Hematopoietic multipotent progenitor cell treated with erythropoietin and hydrocortisone succinate and interleukin-3 and kit ligand, for 6 days (in vitro differentiated cells): ENCODE results near the gene FNBP1L.

Source experiments
- DNase-seq: peaks from one replicate; pipeline ENCODE4 v3.0.0-alpha.2; 2015

The FNBP1L gene

GRCh38 chr1:93447481-93448291 lies at the start of gene FNBP1L:
TSS of gene FNBP1L (plus strand) at chr1:93448118. CDS start at chr1:93448282, 164 bp downstream.
- DNase-seq, result peak; percentile 81

DNA sequence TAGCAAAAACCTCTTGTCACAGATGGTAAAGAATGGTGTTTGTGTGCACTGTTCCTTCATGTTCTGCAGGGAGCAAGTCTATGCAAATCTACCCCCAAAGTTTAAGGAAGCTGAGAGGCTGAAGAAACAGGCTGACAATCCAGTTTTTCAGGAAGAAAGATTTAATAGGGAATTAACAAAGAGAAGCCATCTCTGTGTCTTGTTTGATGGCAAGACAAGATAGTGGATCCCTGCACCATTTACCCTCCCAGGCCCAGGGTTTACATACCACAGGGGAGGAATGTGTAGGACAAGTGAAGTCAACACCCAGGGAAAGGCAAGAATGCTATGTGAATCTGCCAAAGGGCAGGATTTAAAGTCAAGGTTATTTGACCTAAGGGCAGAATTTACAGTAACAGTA lies 48.1 kb upstream of the FNBP1L start:
- DNase-seq, result no peak

- DNase-seq, result no peak
Measured at GRCh38 chr1:93408203-93408602, 39.7 kb upstream of the FNBP1L start.

GRCh38 chr1:93411000-93411399 lies 36.9 kb upstream of the FNBP1L start:
- DNase-seq, result no peak

GRCh38 chr1:93414749-93415148 lies 33.2 kb upstream of the FNBP1L start:
- peak; percentile 25 for DNase-seq

DNA sequence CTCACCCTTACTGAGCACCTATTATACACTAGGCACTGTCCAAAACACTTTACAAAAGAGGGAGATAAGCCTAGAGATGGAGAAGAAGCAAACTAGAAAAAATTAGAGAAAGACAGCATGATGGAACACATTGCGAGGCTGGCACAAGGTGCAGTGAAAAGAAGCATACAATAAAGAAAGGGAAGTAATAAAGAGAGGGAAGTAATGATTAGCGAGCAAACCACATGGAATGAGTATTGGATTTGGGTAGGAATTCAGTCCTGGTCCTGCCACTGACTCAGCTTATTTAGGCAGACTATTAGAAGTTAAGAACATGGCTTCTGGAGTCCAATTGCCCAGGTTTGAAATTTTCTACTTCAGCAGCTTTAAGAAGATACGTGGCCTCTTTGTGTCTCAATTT lies 32.6 kb upstream of the FNBP1L start:
- DNase-seq, result no peak

- DNase-seq, result no peak
Measured at GRCh38 chr1:93416183-93416582, 31.7 kb upstream of the FNBP1L start.

DNA sequence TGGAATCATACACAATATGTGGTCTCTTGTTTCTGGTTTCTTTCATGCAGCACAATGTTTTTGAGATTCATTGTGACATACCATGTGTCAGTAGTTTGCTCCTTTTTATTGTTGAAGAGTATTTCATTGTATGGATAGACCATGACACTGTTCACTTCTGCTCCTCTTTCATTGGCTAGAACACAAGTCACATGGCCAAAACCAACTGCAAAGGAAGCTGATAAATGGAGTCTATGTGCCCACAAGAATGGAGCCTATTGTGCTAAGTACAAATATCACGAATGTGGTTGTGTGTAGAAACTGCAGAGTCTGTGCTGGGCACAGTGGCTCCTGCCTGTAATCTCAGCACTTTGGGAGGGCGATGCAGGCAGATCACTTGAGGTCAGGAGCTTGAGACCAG lies 28.6 kb upstream of the FNBP1L start:
- DNase-seq, result no peak

DNA sequence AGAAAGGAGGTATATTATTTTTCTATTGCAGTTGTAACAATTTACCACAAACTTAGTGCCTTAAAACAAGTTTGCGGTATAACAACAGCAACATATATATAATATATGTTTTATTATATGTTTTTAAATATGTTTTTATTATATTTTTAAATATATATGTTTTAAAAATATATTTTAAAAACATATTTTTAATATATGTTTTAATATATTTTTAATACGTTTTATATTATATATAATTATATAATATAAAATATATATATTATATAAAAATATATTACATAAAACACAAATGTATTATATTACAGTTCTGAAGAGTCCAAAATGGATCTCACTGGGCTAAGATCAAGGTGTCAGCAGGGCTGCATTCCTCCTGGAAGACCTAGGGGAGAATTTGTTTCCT lies 27.5 kb upstream of the FNBP1L start:
- DNase-seq, result no peak

DNA sequence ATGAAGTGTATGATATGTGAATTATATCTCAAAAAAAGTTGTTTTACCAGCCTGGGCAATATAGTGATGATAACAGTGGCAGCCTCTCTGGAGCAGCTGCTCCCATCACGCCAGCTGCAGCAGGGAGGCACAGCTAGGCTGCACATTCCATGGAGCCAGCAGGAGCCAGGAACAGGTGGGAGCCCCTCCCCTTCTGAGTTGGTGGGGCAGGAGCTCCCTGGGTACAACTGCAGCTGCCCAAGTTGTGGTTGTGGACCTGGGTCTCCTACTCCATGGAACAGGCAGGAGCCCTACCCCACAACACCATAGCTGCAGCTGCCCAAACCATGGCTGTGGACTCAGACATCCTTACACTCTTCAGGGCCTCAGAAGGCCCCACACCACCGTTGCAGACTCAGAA lies 21.7 kb upstream of the FNBP1L start:
- DNase-seq, result no peak

DNA sequence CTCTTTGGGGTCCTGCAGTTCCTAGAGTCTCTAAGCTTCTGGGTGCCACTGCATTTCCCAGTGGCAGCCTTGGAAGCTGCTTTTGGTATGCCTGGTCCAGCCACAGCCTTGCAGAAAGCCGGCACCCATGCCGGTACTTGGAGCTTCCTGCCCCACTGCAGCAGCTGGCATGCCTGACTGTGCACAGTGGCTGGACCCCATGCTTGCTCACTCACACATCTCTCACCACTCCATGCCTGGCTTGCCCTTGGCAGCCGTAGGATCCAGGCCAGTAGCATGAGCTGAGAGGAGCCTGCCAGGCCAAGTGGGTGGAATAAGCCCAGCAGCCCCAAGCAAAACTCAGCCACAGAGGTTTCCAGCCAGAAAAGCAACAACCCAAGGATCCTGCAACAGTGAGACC lies 20.3 kb upstream of the FNBP1L start:
- DNase-seq, result no peak

DNA sequence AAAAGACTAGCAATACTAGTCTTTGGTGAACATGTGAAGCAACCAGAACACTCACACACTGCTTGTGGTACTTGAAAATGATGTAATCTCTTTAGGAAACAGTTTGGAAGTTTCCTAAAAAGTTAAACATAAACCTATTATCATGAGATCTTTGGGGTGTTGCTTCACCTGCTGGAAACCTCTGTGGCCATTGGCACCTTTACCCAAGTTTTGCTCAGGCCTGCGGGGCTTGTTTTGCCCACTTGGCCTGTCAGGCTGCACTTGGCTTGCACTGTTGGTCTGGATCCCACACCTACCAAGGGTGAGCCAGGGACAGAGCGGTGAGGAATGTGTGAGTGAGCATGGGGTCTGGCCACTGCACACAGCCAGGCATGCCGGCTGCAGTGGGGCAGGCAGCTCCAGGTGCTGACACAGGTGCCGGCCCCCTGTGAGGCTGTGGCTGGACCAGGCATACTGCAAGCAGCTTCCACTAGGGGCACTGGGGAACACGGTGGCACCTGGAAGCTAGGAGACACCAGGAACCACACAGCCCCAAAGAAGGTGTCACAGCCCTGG lies 14.4 kb upstream of the FNBP1L start:
- DNase-seq, result no peak

GRCh38 chr1:93434088-93434487 lies 13.8 kb upstream of the FNBP1L start:
- no peak for DNase-seq

DNA sequence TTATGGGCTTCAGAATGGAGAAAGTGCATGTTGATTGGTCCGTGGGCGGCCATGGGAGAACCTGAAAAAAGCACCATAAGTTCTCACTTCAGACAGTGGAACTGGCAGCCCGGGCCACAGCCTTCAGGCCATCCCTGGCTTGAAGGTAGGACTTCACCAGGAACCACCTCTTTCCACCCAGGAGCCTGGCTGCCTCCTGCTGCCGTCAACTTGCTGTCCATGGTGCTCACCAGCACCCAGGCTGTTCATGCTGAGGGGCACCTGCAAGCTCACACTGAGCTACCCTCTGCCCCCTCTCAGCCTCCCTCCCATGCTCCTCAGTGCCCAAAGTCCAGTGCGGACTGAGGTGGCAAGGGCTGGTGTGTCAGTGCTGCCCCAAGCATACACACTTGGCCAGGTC lies 12.9 kb upstream of the FNBP1L start:
- DNase-seq, result no peak

DNA sequence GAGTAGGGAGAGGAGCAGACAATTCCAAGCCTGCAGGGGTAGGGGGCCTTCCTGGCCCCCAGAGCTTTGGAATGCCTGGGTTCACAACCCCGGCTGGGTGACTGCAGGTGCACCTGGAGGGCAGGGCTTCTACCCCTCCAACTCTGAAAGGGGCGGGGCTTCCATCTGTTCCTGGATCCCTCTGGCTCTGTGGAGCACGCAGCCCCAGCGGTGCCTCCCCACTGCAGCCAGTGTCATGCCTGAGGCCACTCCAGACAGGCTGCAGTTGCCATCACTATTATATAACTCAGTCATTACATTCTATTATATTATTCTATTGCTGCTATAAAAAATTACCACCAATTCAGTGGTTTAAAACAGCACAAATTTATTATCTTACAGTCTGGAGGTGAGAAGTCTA lies 12.5 kb upstream of the FNBP1L start:
- no peak for DNase-seq

DNA sequence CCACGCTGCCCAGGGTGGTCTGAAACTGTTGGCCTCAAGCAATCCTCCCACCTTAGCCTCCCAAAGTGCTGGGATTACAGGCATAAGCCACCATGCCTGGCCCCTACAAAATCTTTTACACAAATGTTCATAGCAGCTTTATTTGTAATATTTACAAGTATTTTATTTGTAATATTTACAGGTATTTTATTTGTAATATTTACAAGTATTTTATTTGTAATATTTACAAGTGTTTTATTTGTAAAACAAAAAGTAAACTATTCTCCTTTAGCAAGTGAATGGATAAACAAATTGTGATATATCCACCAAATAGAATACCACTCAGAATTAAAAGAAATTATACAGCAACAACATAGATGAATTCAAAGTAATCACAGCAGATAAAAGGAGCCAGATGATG lies 11.4 kb upstream of the FNBP1L start:
- no peak for DNase-seq

- DNase-seq, result peak; percentile 81
Measured at GRCh38 chr1:93437976-93438605, 9.8 kb upstream of the FNBP1L start.

GRCh38 chr1:93438716-93439115 lies 9.2 kb upstream of the FNBP1L start:
- DNase-seq, result no peak

GRCh38 chr1:93440272-93440671 lies 7.6 kb upstream of the FNBP1L start:
- no peak for DNase-seq

DNA sequence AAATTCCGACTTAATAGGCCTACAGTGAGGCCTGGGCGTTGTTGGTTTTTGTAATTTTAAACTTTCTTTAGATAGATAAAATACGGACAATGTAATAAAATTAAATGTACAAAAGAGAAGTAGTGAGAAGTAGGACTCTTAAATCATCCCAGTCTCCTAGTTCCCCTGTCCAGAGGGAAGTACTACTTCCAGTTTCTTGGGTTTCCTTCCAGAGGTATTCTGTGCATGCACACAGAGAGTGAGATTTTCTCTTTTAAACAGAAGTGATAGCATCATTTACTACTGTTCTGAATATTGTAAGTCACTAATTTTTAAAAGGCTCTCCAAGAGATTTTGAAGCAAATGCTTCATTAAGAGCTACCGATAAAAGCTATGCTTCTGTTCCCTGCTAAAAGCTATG lies 7.2 kb upstream of the FNBP1L start:
- no peak for DNase-seq

- no peak for DNase-seq
Measured at GRCh38 chr1:93441589-93441988, 6.3 kb upstream of the FNBP1L start.

DNA sequence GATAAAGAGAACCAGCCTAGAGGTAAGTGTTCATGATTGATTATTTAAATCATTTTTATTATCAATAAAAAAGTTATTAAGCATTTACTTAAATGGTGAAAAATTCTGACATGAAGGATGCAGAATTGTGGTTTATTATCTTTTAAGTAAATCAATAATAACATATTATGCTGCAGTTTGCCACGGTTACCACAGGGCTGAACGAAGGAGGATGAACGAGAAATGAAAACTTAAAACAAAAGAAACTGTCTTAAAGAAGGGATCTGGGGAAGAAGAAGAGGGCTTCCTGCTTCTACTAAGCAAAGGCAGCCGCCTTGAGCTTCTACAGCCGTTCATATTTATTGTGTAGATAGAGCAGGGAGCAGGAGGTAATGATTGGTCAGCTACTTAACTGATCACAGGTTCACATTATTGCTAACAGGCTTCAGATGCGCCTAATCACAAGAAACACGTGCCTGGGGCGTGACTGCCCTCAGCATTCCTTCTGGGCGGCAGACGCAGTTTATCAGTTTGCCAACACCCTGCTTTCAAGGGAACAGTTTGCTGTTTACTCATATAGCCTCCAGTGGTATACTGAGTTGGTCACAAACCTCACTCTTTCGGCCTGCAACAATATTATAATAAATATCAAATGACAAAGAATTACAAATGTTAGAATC lies 5.8 kb upstream of the FNBP1L start:
- DNase-seq, result peak; percentile 88

DNA sequence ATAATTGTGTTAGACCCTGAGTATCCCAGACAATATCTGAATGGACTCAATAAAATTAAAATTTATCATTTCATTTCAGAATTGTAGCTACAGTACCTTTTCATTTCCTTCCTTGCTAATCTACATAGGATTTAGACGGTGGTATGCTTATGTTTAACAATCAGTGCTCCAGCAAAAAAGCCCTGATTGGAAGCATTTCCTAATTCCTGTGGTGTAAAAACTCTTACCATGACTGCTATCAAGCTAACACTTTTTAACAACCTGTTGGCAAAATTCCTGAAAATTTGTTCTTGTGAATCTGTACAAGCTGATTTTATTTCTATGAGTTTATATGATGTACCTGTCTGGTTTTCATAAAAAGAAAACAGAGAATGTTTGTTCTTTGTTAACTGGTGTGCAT lies 5.2 kb upstream of the FNBP1L start:
- peak; percentile 13 for DNase-seq

DNA sequence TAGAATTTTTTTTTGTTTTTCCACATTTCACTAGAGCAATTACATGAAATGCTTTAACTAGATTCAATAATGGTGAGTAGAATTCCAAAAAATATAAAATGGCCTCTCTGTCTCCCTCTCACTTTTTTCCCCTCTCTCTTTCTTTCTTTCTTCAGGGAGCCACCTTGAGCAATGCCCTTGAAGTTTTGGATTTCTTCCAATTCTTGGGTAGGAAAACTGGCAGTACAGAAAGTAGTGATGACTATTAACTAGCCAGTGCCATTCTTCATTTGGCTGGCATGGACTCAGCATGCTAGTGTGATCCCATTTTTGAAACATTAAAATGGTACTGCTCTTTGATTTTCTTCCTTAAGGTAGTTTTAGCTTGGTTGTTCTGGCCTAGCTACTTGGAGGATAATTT lies 4.5 kb upstream of the FNBP1L start:
- peak; percentile 27 for DNase-seq
